Measurements from ENCODE around the gene USP10. TPM values are rescaled to one million over a fixed set of nuclear protein-coding genes. Genes with fewer than 3 reads are reported as not detected.
A peak's percentile ranks its signal among the peaks of the same experiment; 100 is the strongest.

The USP10 gene
- total RNA-seq, 1 donor from 2014 or later = 33.8 TPM

- DNase-seq (ENCODE audit: low spot score) (no peak), ATAC-seq (no peak)
Observed at GRCh38 chr16:84768061-84768807, 68.4 kb downstream of the USP10 start.

- ATAC-seq (no peak), DNase-seq (ENCODE audit: low spot score) (no peak)
Observed at GRCh38 chr16:84768808-84769197, 69.0 kb downstream of the USP10 start.

- no peak for ATAC-seq
- no peak for DNase-seq (ENCODE audit: low spot score)
Observed at GRCh38 chr16:84769416-84769815, 69.6 kb downstream of the USP10 start.

- ATAC-seq = no peak
- DNase-seq (ENCODE audit: low spot score) = no peak
Observed at GRCh38 chr16:84773312-84773711, 73.5 kb downstream of the USP10 start.

GRCh38 chr16:84774810-84775209 is 75.0 kb downstream of the USP10 start:
- no peak for ATAC-seq

GRCh38 chr16:84775262-84775810 is 75.5 kb downstream of the USP10 start:
- no peak for DNase-seq (ENCODE audit: low spot score)
- ATAC-seq = no peak

More at GRCh38 chr16:84774810-84775209, 75.0 kb downstream of the USP10 start:
- no peak for DNase-seq (ENCODE audit: low spot score)

GRCh38 chr16:84777435-84777834 is 77.6 kb downstream of the USP10 start:
- DNase-seq (ENCODE audit: low spot score) = no peak
- ATAC-seq = no peak

GRCh38 chr16:84778720-84779119 is 78.9 kb downstream of the USP10 start:
- ATAC-seq (no peak), DNase-seq (ENCODE audit: low spot score) (no peak)

GRCh38 chr16:84780063-84780462 is 80.3 kb downstream of the USP10 start:
- no peak for DNase-seq (ENCODE audit: low spot score)

GRCh38 chr16:84780544-84781376 is 81.0 kb downstream of the USP10 start:
- ATAC-seq (no peak), DNase-seq (ENCODE audit: low spot score) (no peak)

More at GRCh38 chr16:84780063-84780462, 80.3 kb downstream of the USP10 start:
- no peak for ATAC-seq

GRCh38 chr16:84782846-84783245 is 83.0 kb downstream of the USP10 start:
- DNase-seq (ENCODE audit: low spot score) (no peak), ATAC-seq (peak; percentile 79)

- DNase-seq (ENCODE audit: low spot score) = no peak
- no peak for ATAC-seq
Observed at GRCh38 chr16:84785843-84786581, 86.2 kb downstream of the USP10 start.

- DNase-seq (ENCODE audit: low spot score) (no peak), ATAC-seq (peak; percentile 31)
Observed at GRCh38 chr16:84786605-84787262, 86.9 kb downstream of the USP10 start.

GRCh38 chr16:84787263-84787622 is 87.4 kb downstream of the USP10 start:
- ATAC-seq (no peak), DNase-seq (ENCODE audit: low spot score) (no peak)

- DNase-seq (ENCODE audit: low spot score) (no peak), ATAC-seq (no peak)
Observed at GRCh38 chr16:84788920-84789391, 89.2 kb downstream of the USP10 start.

- DNase-seq (ENCODE audit: low spot score) = no peak
- ATAC-seq = no peak
Observed at GRCh38 chr16:84789431-84789830, 89.6 kb downstream of the USP10 start.

- ATAC-seq (no peak), DNase-seq (ENCODE audit: low spot score) (no peak)
Observed at GRCh38 chr16:84790301-84790700, 90.5 kb downstream of the USP10 start.

GRCh38 chr16:84791088-84791487 is 91.3 kb downstream of the USP10 start:
- ATAC-seq (no peak), DNase-seq (ENCODE audit: low spot score) (no peak)

- ATAC-seq (no peak), DNase-seq (ENCODE audit: low spot score) (no peak)
Observed at GRCh38 chr16:84791501-84791900, 91.7 kb downstream of the USP10 start.

GRCh38 chr16:84794186-84794585 is 94.4 kb downstream of the USP10 start:
- ATAC-seq (no peak), DNase-seq (ENCODE audit: low spot score) (no peak)

GRCh38 chr16:84794626-84795025 is 94.8 kb downstream of the USP10 start:
- no peak for ATAC-seq
- no peak for DNase-seq (ENCODE audit: low spot score)

Data from left lobe of liver (tissue), 2 donors.